Epithelial cell of prostate (primary cell): ENCODE results near the gene ZKSCAN5.
A peak's percentile ranks its signal among the peaks of the same experiment; 100 is the strongest.
"Not testable (repeated sequence)": the region's sequence is repeated elsewhere in the genome, so short reads cannot be mapped to it uniquely, and the experiment has no call there.

Experiments used
- DNase-seq: peaks from one replicate; pipeline ENCODE4 v3.0.0-alpha.2; 2011; ENCODE audit warnings: low read depth, low spot score
- H3K27ac ChIP-seq: fragments of 450-650 bp; 2 replicates; pipeline ENCODE4 v1.5.1; 2017; ENCODE audit warnings: mild to moderate bottlenecking

The ZKSCAN5 gene

DNA sequence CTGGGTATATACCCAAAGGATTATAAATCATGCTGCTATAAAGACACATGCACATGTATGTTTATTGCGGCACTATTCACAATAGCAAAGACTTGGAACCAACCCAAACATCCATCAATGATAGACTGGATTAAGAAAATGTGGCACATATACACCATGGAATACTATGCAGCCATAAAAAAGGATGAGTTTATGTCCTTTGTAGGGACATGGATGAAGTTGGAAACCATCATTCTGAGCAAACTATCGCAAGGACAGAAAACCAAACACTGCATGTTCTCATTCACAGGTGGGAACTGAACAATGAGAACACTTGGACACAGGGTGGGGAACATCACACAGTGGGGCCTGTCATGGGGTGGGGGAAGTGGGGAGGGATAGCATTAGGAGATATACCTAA lies 45.1 kb downstream of the ZKSCAN5 start:
- not testable (repeated sequence) for DNase-seq, H3K27ac ChIP-seq

DNA sequence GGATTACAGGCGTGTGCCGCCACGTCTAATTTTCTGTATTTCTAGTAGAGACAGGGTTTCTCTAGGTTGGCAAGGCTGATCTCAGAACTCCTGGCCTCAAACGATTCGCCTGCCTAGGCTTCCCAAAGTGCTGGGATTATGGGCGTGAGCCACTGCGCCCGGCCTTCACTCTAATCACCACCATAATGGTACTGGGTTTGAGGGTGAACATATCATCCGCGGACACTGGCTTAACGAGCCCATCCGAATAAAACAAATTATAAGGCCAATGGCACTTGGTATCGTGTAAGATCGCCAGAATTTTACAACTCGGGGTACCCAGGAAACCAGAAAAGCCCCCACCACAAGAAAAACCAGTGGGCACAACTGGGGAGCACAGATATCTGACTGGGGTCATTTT lies 46.9 kb downstream of the ZKSCAN5 start:
- no peak for DNase-seq
- peak overlapping the region; percentile 58 for H3K27ac ChIP-seq

DNA sequence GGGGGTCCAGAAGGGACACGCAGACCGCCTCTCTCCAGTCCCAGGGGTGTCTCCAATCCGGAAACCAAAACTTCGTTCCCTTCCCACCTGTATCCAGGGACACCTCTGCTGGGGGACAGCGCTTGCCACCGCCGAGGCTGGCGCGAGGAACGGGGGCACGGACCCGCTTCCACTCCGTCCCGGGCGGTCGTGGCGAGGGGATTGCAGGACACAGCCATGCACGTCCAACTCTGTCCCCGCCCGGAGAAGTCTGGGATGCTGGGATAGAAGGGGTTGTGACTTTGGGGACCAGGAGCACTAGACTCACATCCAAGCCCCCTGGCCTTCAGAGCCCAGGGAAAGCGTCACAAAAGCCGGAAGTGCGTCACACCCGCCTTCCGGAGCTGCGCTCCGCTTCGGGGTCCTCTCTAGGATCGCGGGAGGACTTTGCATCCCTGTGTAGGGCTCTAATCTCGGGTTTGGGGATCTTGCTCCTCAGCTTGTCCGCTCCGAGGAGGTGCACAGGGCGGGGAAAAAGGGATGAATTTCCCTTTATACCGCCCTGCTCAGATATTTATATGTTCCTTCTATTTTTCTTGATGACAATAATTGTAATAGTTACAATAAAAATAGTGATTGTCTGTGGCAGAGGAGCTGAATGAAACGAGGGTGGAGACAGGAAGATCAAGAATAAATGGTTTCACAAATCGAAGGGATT lies 47.5 kb downstream of the ZKSCAN5 start, which contains the start of gene FAM200A:
Gene FAM200A (minus strand): TSS at position 348 of the 697 bp plus-strand sequence. CDS start 3,707 bp downstream, outside the sequence.
- peak within 1 kb of the TSS; percentile 58 for H3K27ac ChIP-seq
- peak; percentile 40 for DNase-seq

DNA sequence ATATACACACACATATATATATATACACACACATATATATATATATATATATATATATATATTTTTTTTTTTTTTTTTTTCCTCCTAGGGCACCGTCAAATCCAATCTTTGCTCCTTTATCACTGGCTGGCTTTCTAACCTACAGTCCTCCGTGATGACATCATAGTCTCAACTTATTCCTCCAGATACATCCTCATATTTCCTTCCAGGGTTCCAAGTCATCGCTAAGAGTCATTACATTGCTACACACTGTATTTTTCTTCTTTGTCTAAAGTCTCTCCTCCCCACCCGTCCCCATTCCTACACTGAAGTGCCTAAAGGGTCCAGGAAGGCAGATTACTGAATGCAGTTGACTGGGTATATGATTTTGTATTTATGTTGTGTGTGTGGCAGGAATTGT lies 48.6 kb downstream of the ZKSCAN5 start:
- H3K27ac ChIP-seq = no peak overlapping the region
- DNase-seq = no peak

DNA sequence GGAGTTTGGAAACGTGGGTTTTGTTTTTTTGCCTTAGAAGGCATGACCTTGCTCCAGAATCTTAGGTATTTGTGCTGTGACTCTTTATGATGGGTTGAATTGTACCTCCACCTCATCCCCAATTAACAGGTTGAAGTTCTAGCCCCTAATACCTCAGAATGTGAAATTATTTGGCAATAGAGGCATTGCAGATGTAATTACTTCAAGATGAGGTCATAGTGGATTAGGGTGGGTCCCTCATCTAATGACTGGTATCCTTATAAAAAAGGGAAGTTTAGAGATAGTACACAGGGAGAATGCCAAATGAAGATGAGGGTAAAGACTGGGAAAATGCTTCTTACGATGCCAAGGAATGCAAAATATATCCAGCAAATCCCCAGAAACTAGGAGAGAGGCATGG lies 50.5 kb downstream of the ZKSCAN5 start:
- no peak overlapping the region for H3K27ac ChIP-seq
- DNase-seq = no peak

DNA sequence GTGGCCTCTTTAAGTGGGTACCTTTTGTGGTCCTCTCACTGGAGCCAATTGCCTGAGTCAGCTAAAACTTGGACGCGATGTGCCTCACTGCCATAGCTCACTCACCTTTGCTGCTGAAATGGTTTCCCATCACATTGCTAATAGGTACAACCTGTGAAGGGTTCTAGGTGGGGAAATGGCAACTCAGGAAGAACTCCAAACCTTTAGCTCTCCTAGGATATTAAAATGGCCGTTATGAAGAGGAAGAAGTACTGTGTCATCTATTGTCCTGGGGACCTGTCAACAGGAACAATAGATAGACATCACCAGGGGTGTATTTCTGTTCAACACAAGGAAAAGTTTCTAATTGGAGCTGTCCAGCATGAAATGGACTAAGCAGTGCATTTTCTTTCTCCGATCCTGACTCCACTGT lies 52.7 kb downstream of the ZKSCAN5 start:
- no peak for DNase-seq
- peak overlapping the region; percentile 94 for H3K27ac ChIP-seq

- H3K27ac ChIP-seq = peak overlapping the region; percentile 94
- DNase-seq = no peak
These were observed 53.5 kb downstream of the ZKSCAN5 start for GRCh38 chr7:99557940-99558305.

- no peak for DNase-seq
- peak within 1 kb of the TSS; percentile 94 for H3K27ac ChIP-seq
These were observed 54.1 kb downstream of the ZKSCAN5 start, which contains the start of gene ZNF655 for GRCh38 chr7:99558306-99559174. ZNF655 (plus strand) TSS chr7:99558642; CDS start chr7:99560560, 1,918 bp downstream.

- H3K27ac ChIP-seq = peak overlapping the region; percentile 94
- no peak for DNase-seq
These were observed 54.9 kb downstream of the ZKSCAN5 start for GRCh38 chr7:99559175-99559915.

DNA sequence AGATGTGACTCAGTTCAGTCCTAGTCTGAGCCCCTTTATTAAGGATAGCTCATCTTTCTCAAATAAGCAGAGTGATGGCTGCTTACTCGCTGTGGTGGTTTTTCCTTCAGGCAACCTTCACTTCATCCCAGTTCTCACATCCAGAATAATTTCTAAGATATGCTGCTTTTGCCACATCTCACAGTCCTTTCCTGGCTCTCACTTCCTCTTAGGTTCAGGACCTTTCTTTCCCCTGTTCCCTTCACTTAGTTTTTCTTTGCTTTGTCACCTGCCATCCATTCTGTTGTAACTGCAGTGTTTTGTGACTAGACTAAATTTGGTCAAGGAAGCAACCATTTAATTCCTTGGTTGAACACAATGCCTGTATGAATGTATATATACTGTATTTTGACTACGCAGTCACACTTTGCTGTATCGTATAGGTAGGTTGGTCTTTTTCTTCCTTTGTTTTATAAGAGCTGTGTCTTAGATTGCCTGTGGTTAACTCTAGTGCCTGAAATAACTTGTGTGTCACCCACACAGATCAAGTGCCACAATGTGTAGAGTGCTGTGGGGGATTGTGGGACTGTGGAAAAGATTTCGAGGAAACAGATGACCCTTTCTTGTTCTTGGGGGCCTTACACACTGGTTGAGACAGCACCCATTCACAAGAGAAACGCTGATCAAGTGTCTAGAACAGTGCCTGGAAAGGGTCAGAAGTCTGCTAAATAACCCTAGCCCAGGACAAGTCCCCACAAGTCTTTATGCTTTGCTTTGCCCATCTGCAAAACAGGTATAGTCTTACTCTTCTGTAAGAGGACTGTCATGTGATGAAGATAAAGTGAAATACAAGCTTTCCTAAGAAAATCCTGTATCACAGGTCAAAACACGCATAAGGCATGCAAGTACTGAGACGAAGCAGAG lies 56.6 kb downstream of the ZKSCAN5 start:
- H3K27ac ChIP-seq = peak overlapping the region; percentile 94
- peak; percentile 49 for DNase-seq

DNA sequence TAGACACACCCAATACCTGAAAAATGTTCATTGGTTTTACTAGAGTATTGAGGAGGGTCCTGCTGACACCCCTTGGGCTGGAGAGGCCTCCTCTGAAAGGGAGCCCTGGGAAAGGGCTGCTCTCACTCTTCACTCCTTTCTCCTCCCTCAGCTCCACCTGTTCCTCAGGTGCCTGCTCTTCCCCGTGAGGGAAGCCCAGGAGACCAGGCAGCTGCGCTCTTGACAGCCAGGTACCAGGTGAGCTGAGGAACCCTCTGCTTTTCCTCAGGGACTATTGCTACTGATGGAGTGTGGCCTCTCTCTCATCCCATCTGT lies 57.2 kb downstream of the ZKSCAN5 start:
- peak overlapping the region; percentile 94 for H3K27ac ChIP-seq
- no peak for DNase-seq

GRCh38 chr7:99562114-99562784 lies 57.8 kb downstream of the ZKSCAN5 start:
- no peak for DNase-seq
- peak overlapping the region; percentile 94 for H3K27ac ChIP-seq

DNA sequence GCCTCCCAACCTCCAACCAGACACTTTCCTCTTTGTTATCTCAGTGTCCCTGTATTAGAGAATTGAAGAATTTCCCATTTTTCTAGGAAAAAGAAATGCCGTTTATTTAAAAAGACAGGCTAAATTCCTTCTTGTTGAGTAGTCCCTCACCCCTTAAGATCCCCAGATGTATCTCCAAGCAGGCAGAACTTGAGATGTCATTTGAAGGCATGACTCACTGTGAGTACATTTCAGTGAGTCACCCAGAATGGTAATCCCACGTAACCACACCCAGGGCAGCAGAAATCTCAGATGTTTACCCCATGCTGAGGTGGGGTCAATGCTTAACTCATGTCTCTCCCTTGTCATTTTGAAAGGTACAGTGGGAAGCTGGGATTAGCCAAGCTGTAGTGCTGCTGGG lies 58.4 kb downstream of the ZKSCAN5 start:
- DNase-seq = peak; percentile 88

GRCh38 chr7:99563650-99564049 lies 59.2 kb downstream of the ZKSCAN5 start:
- peak overlapping the region; percentile 94 for H3K27ac ChIP-seq
- DNase-seq = no peak

More for the DNA sequence above, 58.4 kb downstream of the ZKSCAN5 start:
- H3K27ac ChIP-seq = peak overlapping the region; percentile 94

DNA sequence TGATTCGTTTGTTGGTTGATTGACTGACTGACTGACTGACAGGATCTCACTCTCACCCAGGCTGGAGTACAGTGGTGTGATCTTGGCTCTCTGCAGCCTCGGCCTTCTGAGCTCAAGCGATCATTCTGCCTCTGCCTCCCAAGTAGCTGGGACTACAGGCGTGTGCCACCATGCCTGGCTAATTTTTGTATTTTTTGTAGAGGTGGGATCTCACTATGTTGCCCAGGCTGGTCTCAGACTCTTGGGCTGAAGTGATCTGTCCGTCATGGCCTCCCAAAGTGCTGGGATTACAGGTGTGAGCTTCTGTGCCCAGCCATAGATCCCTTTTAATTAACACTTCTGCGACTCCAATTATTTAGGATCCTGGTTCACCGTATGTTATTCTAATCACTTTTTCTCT lies 64.3 kb downstream of the ZKSCAN5 start:
- not testable (repeated sequence) for H3K27ac ChIP-seq, DNase-seq

GRCh38 chr7:99571768-99572167 lies 67.3 kb downstream of the ZKSCAN5 start:
- no peak overlapping the region for H3K27ac ChIP-seq
- no peak for DNase-seq

GRCh38 chr7:99573257-99573656 lies 68.8 kb downstream of the ZKSCAN5 start:
- DNase-seq = no peak
- H3K27ac ChIP-seq = no peak overlapping the region

GRCh38 chr7:99576251-99576650 lies 71.8 kb downstream of the ZKSCAN5 start:
- DNase-seq = no peak
- H3K27ac ChIP-seq = no peak overlapping the region

DNA sequence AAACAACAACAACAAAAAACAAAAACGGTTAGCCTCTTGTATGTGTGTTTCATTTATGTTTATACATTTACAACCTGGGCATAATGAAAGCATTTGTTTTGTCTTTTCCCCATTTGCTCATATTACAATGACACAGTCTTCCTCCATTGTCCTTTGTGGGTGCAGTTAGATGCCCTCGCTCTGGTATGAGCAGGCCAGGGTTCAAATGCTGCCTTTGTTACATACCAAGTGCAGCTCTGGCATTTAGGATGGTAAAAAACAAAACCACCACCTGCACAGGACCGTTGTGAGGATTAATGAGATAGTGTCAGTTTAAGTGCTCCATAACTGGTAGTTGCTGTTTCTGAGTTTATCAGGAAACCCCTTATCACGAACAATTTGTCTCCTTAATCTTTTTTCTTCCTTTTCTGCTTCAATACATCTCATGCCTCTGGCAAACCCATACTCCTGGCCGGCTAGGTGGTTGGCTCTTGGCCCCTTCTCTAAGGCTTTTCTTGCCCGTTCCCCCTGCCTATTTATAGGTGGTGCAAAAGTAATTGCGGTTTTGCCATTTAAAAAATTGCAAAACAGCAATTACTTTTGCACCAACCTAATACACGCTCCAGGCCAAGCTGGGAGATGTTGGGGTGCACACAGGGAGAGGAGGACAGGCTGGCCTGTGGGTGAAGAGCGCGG lies 75.0 kb downstream of the ZKSCAN5 start:
- DNase-seq = no peak
- H3K27ac ChIP-seq = no peak overlapping the region
